LNCAP (cell line): Measurements from ENCODE around the gene ANO6.

Experiments
- TF ChIP-seq, protein P1 (sequence below): fragments of 450-650 bp; IDR thresholded peaks from 2 replicates; pipeline ENCODE4 v1.5.1; 2017; ENCODE audit warnings: mild to moderate bottlenecking

ANO6 gene

DNA sequence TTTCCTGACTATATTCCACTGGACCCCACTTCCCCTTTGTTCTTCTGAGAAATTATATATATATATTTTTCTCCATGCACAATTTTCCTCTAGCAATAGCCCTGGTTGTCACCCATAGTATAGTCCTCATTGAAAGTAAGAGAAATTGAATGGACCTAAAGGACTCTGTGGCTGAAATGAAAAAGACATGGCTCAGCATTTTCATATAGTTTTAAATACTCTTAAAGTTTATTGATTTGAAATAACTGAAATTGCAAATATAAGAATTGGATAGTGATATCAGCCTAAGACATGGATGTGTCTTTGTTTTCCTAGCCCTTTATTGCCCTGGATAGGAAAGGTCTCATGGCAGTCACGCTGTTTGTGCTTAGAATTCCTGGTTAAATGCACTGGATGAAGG, 113.8 kb downstream of the ANO6 start:
- TF ChIP-seq, protein P1, sequence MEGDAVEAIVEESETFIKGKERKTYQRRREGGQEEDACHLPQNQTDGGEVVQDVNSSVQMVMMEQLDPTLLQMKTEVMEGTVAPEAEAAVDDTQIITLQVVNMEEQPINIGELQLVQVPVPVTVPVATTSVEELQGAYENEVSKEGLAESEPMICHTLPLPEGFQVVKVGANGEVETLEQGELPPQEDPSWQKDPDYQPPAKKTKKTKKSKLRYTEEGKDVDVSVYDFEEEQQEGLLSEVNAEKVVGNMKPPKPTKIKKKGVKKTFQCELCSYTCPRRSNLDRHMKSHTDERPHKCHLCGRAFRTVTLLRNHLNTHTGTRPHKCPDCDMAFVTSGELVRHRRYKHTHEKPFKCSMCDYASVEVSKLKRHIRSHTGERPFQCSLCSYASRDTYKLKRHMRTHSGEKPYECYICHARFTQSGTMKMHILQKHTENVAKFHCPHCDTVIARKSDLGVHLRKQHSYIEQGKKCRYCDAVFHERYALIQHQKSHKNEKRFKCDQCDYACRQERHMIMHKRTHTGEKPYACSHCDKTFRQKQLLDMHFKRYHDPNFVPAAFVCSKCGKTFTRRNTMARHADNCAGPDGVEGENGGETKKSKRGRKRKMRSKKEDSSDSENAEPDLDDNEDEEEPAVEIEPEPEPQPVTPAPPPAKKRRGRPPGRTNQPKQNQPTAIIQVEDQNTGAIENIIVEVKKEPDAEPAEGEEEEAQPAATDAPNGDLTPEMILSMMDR, result no peak

DNA sequence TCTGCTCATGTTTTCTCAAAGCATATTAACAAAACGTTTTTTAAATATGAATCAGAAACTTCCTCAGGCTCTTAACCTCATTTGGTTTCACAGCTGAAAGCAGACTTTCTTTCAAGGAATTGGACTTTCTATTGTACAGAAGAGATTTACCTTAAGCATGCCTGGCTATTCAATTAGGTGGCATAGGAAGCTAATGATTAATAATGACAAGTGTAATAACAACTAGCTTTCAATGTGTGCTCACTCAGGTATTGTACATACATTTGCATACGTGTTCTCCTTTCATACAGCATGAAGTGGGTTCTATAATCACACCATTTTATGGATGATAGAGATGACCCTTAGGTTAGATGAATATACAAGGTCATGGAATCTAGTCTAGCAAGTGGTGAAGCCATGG, 115.7 kb downstream of the ANO6 start:
- TF ChIP-seq, protein P1, result no peak

DNA sequence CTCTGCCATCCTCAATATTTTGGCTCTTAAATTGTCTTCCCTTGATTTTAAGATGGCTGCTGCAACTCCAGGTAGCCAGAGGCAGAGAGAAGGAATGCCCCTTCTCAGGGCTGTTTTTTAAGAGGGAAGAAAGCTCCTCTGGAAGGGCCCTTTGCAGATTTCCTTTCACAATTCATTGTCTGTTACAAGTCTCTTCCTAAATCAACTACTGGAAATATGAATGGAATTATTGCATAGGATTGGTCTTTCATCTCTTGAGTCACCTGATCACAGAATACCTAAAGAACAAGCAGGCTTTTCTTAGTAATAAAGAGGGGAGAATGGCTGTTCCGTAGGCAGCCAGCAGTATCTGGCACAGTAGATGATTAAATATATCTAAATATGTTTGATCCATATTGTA, 118.5 kb downstream of the ANO6 start:
- TF ChIP-seq, protein P1, result no peak

DNA sequence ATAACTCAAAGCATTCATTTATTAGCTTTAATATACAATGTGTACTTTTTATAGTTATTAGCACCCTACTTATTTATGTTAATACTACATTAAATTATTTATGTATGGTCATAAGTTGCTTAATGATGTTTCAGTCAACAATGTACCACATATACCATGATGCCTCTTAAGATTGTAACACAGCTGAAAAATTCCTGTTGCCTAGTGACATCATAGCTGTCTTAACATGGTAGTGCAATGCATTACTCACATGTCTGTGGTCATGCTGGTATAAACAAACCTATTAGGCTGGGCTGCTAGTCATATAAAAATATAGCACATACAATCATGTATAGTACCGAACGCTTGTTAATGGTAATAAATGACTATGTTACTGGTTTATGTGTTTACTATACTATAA, 120.4 kb downstream of the ANO6 start:
- TF ChIP-seq, protein P1, result no peak

DNA sequence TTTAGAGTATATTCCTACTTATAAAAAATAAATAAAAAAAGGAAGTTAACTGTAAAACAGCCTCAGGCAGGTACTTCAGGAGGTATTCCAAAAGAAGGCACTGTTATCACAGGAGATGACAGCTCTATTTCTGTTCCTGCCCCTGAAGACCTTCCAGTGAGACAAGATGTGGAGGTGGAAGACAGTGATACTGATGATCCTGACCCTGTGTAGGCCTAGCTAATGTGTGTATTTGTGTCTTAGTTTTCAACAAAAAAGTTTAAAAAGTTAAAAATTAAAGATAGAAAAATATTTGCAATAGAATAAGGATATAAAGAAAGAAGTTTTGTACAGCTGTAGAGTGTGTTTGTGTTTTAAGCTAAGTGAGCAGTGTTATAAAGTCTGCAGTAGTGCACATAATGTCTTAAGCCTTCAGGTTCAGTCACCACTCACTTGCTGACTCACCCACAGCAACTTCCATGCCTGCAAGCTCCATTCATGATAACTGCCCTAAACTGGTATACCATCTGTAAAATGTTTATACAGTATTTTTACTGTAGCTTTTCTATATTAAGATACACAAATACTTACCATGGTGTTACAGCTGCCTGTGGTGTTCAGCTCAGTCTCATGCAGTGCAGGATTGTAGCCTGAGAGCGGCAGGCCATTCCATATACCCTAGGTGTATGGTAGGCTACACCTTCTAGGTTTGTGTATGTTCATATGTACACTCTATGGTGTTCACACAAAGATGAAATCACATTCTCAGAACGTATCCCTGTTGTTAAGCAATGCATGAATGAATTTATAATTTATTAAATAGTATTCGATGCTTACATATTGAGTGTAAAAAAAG, 121.1 kb downstream of the ANO6 start:
- TF ChIP-seq, protein P1, result no peak

DNA sequence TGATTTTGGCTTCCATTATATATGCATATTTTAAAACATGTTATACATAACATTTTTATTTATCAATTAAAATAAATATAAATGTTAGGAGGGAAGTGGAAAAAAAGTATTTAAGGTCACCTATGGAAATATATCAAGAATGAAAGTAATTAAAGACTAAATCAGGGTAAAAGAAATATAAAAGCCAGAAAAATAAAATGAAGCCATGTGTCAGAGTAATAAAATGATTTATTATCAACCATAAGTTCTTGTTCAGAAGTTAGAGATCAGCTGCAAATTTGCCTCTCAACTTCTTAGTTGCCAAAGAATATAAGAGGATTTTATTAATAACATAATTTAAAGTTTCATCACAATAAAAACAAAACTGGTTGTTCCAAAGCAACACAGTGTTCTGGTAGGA, 121.9 kb downstream of the ANO6 start:
- TF ChIP-seq, protein P1, result no peak

DNA sequence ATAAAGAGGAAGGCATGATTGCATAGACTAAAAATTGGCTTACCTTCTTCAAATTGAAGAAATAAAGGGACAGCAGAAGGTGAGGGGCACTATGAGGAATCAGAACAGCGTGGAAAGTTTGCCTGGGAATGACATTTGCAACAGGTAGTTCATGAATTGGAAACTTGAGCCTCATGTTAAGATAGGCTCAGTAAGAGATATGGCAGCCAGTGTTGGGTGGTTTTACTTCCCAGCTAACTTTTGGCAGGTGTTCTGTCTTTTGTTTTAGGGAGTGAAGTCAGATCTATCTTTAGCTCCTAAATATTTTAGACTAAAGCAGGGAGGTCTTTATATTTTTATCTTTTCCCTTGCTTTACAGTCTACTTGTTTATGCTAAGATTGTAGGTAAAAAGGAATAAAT, 122.4 kb downstream of the ANO6 start:
- TF ChIP-seq, protein P1, result no peak

DNA sequence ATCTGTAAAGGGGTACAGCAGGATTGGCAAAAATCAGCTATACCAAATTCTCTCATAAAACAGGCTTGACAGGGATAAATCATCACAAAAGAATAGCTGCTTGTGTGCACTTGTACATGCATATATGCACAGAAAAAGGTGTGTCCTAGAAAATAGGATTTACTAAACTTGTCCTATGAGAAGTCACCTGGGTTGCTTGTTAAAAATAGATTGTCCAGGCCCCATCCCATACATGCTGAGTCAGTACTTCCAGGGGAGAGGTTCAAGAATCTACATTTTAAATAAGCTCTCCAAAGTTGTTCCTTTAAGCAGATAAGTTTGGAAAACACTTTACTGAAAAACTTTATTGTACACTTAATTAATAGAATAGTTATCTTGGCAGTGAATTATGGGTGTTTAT, 123.1 kb downstream of the ANO6 start:
- TF ChIP-seq, protein P1, result no peak
